Stimulated activated memory B cell treated with anti-CD40 and anti-IgM and Interleukin-4, amounts not matched to agents 10 μg/mL and 1 μg/mL and 100 μg/mL, for 72 hours (primary cell): ENCODE results near the gene TSC1.
A peak's percentile ranks its signal among the peaks of the same experiment; 100 is the strongest.

Experiments used
- ATAC-seq: fragments of 150-1000 bp; cut with Tn5 transposase; 2 replicates; pipeline ENCODE4 v1.10.0; 2021
- H3K27ac Mint-ChIP-seq: one replicate; pipeline ENCODE4 v1.8.0; 2022; ENCODE audit warnings: mild to moderate bottlenecking, mixed read lengths
- H3K27me3 Mint-ChIP-seq: one replicate; pipeline ENCODE4 v1.8.0; 2022; ENCODE audit warnings: mixed read lengths
- H3K36me3 Mint-ChIP-seq: one replicate; pipeline ENCODE4 v1.8.0; 2022; ENCODE audit warnings: mixed read lengths
- H3K4me1 Mint-ChIP-seq: one replicate; pipeline ENCODE4 v1.8.0; 2022; ENCODE audit warnings: mixed read lengths
- H3K4me3 Mint-ChIP-seq: one replicate; pipeline ENCODE4 v1.8.0; 2022; ENCODE audit warnings: mild to moderate bottlenecking, moderate library complexity, mixed read lengths
- H3K9me3 Mint-ChIP-seq: one replicate; pipeline ENCODE4 v1.8.0; 2022; ENCODE audit warnings: mixed read lengths

Gene TSC1

DNA sequence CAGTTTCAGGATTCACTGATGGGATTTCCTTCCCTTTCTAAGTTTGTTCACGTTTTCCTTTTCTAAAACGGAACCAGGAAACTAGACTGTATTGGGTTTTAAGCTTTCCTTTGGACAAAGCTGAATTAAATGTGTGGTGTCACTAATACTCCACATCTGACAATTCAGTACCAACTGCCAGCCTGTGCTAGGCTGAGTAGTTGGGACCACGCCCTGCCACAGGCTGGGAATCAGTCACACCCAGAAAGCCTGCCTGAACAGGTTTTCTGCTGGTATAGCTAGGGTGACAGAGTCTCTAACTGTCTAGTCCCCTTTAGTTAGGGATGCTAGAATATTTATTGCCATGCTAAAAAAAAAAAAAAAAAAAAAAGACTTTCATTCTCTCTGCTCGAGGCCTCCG, 50.1 kb downstream of the TSC1 start:
- no peak overlapping the region for H3K4me3 Mint-ChIP-seq
- H3K9me3 Mint-ChIP-seq: no peaks in the 10 kb centered on the region
- no peak for ATAC-seq
- no peaks in the 10 kb centered on the region for H3K4me1 Mint-ChIP-seq
- no peaks in the 10 kb centered on the region for H3K27me3 Mint-ChIP-seq
- peaks cover 45% of the 10 kb centered on the region for H3K36me3 Mint-ChIP-seq
- H3K27ac Mint-ChIP-seq: no peak overlapping the region

DNA sequence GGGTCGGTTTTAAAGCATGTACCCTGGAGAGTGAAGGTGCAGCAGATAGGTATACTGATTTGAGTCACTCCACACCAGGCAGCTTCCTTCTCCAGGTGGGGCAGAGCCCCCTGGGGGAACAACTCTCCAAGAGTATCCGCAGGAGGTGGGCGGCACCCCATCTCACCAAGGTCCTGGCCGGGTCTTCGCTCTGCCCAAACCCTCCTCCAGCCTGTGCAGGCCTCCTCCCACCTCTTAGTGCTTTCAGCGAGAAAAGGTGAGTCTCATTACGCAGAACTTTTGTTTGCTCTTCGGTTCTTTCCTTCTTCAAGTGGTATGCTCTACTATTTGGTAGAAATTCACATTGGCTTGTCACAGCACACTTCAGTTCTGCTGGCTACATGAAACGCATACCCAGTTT, 52.0 kb downstream of the TSC1 start:
- no peak for ATAC-seq
- Mint-ChIP-seq H3K4me1 (peaks cover 19% of the 10 kb centered on the region), H3K27ac (peak overlapping the region; percentile 65), H3K27me3 (no peaks in the 10 kb centered on the region), H3K9me3 (no peaks in the 10 kb centered on the region), H3K36me3 (peaks cover 35% of the 10 kb centered on the region), H3K4me3 (no peak overlapping the region)

DNA sequence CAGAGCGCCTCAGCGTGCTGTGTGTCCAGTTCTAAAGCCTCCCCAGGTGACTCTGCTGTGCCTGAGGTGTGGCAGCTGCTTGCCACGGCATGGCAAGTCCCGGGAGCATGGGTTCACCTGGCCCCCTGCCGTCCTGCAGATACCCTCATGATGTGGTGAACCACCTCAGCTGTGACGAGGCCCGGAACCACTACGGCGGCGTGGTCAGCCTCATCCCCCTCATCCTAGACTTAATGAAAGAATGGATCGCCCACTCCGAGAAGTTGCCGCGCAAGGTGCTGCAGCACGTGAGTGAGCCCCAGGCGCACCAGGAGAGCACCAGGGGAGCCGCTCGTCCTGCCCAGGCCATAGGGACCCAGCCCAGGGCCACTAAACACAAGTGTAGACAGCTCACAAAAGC, 56.3 kb downstream of the TSC1 start:
- Mint-ChIP-seq H3K9me3 (no peaks in the 10 kb centered on the region), H3K27ac (peak overlapping the region; percentile 89)

DNA sequence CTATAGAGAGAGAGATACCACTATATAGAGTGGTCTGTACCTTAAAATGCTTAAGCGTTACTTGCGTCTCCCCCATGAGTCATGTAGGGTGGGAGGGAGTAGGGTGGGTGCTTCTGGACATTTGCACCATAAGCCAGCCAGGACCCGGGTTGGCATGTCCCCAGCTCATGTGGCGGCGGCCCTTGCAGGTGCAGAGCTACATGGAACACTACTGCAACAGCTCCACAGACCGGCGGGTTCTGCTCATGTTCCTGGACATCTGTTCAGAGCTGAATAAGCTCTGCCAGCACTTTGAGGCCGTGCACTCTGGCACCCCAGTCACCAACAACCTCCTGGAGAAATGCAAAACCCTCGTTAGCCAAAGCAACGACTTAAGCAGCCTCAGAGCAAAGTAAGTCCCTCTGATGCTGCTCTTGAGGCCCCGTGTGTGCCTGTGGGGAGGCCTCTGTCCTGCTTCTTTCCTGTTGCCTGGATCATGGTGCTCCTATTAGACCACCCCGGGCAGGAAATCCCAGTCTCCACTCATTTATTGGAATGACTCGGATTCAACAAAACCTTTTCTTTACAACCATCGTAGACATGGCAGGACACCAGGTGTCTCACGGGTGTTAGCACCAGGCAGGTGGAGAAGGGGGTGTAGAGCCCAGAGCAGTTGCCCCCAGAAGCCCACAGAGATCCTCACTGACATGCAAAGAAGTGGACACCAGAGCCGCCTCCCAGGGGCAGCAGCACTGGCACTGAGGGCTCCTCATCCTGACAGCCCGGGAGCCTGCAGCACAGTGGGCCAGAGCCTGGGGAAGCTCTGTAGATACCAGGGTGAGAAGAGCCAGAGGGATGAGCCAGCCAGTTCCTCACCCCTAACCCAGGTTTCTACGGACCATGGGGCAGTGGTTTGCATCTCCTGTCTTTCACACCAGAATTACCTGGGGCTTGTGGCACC, 57.0 kb downstream of the TSC1 start:
- Mint-ChIP-seq H3K36me3 (peaks cover under 1% of the 10 kb centered on the region), H3K9me3 (no peaks in the 10 kb centered on the region), H3K4me1 (peaks cover 33% of the 10 kb centered on the region), H3K4me3 (no peak overlapping the region), H3K27me3 (no peaks in the 10 kb centered on the region), H3K27ac (peak overlapping the region; percentile 89)
- no peak for ATAC-seq

More for the DNA sequence above, 56.3 kb downstream of the TSC1 start:
- Mint-ChIP-seq H3K27me3 (no peaks in the 10 kb centered on the region), H3K36me3 (peaks cover 8% of the 10 kb centered on the region), H3K4me3 (peak overlapping the region; percentile 9), H3K4me1 (peaks cover 26% of the 10 kb centered on the region)
- ATAC-seq: peak; percentile 25

DNA sequence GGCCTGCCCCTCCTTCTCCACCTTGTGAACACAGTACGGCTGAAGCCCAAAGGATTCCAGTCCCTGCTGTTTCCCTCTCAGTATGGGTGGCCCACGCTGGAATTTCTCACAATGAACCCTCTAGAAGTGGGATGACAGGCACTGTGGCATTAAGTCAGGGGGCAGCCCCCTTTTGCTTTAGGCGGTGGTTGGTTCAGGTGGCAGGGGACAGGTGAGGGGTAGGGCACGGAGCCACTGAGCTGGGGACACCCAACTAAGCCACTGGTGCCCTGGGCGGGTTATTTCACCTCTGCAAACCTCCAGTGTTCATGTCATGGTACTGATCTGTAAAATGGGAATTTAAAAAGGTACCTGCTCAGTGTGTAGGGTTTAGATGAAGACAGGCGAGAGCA, 58.1 kb downstream of the TSC1 start:
- Mint-ChIP-seq H3K4me1 (peaks cover 33% of the 10 kb centered on the region), H3K36me3 (no peaks in the 10 kb centered on the region), H3K27me3 (no peaks in the 10 kb centered on the region), H3K4me3 (no peak overlapping the region), H3K9me3 (no peaks in the 10 kb centered on the region), H3K27ac (no peak overlapping the region)
- no peak for ATAC-seq

DNA sequence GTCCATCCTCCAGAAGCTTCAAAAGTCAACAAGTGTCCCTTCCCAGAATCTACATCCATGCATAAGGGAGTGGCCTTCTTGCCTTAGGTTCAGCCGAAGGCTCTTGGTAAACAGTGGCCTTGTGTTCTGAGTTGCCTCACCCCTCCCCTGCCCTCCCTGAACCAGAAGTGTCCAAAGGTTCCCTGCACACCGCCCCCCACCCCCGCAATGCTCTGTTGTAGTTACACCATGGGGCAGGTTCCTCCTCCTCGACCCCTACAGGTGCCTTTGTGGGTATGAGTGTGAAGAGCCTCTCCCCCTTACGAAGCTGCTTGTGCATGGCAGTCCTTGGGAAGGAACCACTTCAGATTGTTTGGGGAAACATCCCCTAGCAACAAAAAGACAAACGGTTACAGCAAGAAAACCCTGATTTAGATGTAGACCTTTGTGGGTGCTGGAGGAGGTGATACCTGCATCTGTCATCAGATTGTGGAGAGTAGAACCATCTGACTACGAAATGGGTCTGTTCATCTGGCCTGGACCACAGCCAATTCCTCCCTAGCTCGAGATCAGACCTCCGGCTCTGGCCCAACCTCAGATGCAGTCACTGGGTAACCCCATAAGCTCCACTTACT, 58.6 kb downstream of the TSC1 start:
- Mint-ChIP-seq H3K4me1 (peaks cover 33% of the 10 kb centered on the region), H3K9me3 (no peaks in the 10 kb centered on the region), H3K27me3 (no peaks in the 10 kb centered on the region), H3K27ac (no peak overlapping the region), H3K36me3 (no peaks in the 10 kb centered on the region), H3K4me3 (no peak overlapping the region)
- no peak for ATAC-seq

DNA sequence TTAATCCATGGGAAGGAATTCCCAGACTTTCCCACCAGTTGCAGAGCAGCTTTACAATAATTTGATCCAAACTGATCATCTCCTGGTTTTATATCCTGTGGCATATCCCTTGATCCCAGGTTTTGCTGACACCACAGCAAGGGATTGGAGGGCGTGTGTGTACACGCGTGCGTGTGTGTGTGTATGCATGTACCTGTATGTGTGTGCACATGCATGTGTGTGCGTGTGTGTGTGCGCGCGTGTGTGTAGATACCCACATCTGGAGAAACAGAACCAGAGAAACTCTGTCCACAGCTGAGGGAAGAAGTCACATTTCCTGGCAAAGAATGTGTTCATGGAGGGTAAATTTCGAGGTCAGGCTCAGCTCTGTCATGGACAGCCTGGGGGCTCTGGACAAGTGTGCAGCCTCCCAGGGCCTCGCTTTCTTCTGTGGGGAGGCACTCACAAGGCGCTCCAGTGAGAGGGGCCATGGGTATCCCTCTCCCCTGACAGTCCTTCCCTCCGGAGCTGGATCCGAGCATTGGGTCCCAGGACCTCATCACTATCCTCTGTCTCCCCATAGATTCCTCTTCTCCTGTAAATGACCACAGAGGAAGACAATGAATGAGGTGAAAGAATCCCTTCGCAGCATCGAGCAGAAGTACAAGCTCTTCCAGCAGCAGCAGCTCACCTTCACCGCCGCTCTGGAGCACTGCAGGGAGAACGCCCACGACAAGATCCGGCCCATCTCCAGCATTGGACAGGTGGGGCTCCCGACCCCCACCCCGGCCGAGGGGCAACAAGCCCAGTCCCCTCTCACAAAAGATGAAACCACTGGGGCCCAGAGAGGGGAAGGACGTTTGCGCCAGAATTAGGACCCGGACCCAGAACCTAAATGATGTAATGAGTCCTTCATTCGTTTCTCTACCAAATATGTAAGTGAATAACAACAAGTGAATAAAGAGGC, 60.8 kb downstream of the TSC1 start:
- Mint-ChIP-seq H3K4me3 (no peak overlapping the region), H3K27me3 (no peaks in the 10 kb centered on the region), H3K27ac (peak overlapping the region; percentile 58), H3K9me3 (no peaks in the 10 kb centered on the region), H3K4me1 (peaks cover 45% of the 10 kb centered on the region), H3K36me3 (no peaks in the 10 kb centered on the region)
- no peak for ATAC-seq

DNA sequence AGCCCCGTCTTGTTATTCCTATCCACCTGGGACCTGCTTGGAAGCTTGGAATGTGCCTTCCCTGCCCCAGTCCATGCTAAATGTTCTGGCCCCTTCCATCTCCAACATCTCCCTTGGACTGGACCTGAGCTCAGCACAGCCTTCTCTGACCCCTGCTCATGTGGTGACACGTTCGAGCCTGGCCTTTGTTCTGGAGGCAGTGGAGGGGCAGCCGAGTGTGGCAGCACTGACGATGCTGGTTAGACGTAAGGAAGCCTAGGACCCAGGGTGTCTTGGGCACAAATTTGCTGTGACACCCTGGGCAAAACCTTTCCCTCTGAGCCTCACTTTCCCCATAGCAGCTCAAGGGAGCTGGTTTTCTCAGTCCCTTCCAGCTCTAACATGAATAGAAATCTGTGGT, 61.8 kb downstream of the TSC1 start:
- Mint-ChIP-seq H3K27me3 (no peaks in the 10 kb centered on the region), H3K27ac (peak overlapping the region; percentile 58), H3K36me3 (no peaks in the 10 kb centered on the region), H3K9me3 (no peaks in the 10 kb centered on the region), H3K4me3 (no peak overlapping the region), H3K4me1 (peaks cover 35% of the 10 kb centered on the region)
- ATAC-seq: no peak

DNA sequence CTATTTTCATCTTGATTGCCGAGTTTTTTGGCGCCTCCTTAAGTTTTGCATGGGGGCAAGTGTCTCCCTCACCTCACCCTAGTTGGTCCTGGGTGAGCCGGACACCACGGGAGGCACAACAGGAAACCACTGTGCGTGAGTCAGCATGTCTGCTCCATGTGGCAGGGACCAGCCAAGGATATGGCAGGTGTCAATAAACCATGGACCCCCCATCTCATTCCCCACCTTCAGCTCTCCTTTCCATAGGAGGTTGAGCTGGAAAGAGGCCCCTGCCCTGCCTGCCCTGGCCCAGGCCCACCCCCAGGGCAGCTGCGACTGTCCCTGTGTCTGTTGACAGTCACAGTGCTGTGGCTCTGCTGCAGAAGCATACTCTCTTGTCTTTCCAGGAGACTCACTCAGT, 62.6 kb downstream of the TSC1 start:
- Mint-ChIP-seq H3K4me3 (no peak overlapping the region), H3K36me3 (no peaks in the 10 kb centered on the region), H3K9me3 (no peaks in the 10 kb centered on the region), H3K4me1 (peaks cover 39% of the 10 kb centered on the region), H3K27ac (peak overlapping the region; percentile 58), H3K27me3 (no peaks in the 10 kb centered on the region)
- ATAC-seq: no peak

DNA sequence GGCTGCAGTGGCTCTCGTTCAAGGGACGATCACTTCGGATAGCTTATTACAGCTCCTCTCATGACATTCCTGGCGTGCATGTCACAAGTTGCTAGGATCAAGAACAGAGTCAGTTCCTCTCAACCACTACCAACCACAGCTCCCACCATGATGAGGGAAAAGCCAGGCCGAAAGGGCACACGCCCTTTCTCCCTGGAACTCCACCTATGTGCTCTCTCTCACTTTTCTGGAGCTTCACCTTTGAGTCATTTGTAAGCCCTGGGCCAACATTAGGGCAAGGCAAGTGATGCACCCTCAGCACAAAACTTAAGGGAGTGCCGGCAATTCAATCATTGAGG, 64.1 kb downstream of the TSC1 start:
- Mint-ChIP-seq H3K27ac (peak overlapping the region; percentile 74), H3K4me3 (no peak overlapping the region), H3K36me3 (no peaks in the 10 kb centered on the region), H3K9me3 (no peaks in the 10 kb centered on the region), H3K27me3 (no peaks in the 10 kb centered on the region), H3K4me1 (peaks cover 31% of the 10 kb centered on the region)
- no peak for ATAC-seq

DNA sequence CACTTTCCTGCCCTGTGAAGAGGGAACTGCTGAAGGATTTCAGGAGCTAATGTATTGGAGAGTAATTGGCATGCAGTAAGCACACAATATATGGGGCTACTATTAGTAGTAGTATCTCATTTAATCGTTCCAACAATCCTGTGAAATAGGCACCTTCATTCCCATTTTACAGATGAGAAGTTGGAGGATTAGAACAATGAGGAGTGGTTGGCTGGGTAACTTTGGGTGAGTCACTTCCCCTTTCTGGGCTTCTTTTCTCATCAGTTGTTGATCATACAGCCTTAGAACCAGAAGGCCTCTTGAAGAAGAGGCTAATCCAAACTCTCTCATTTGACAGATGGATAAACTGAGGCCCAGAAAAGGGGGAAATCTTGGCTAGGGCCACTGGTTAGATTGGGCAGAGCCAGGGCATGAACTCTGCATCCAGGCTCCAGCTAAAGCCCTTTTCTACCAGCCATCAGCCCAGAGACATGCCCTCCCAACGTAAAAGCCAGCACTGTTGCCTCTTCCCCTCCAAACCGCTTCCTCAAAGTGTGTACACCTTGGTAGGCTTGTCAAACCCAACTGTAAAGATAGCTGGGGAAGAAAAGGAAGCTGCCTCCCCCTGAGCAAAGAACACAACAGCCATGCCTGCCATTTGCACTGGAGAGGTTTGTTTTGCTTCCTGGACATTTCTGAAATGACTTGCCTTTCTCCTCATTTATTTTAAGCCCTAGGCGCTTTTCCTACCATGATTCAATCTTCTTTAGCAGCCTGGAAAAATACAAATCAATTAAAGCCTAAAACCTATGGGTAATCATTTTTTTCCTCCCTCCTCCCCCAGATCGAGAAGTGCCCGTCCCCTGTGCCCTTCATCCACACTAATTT, 64.7 kb downstream of the TSC1 start:
- ATAC-seq: no peak
- Mint-ChIP-seq H3K36me3 (no peaks in the 10 kb centered on the region), H3K4me3 (peak overlapping the region; percentile 78), H3K9me3 (no peaks in the 10 kb centered on the region), H3K27me3 (no peaks in the 10 kb centered on the region), H3K4me1 (peaks cover 31% of the 10 kb centered on the region), H3K27ac (peak overlapping the region; percentile 74)

DNA sequence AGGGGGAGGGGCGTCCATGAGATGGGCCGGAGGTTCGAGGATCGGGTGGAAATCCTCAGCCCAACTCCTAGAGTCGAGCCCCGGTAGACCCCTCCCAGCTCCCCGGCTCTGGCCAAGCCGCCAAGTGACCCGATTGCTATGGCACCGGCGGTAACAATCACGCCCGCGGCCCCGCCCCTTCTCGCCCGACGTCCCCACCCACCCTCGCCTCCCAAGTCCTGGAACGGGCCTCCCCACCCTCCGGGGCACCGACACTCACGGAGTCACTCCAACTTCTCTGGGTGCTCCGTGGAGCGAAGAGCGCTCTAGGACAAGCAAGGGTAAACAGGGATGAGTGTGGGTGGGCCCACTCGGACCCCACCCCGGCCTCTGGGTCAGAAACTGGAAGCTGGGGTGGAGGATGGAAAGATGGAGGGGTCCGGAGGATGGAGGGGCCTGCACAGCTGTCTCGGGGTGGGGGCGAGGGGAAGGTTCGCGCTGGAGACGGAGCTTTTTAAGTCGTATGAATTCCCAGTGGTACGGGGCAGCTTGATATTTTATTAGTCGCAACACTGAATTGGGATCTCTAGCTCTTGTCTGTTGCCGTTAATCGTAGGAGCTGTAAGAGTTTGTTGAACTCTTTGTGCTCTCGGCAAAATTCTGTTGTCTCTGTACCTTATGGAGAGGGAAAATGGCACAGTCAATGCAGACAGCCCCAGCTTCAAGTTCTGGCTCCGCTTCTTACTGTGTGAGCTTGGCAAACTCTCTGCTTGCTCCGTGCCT, 65.5 kb downstream of the TSC1 start, which contains the start of gene SPACA9:
SPACA9 (plus strand) TSS at position 204 of the 762 bp plus-strand sequence. CDS start 5,050 bp downstream, outside the sequence.
- H3K9me3 Mint-ChIP-seq: no peaks in the 10 kb centered on the region
- no peaks in the 10 kb centered on the region for H3K36me3 Mint-ChIP-seq
- no peaks in the 10 kb centered on the region for H3K27me3 Mint-ChIP-seq
- H3K4me1 Mint-ChIP-seq: peaks cover 31% of the 10 kb centered on the region
- peak; percentile 62 for ATAC-seq
- peak within 1 kb of the TSS; percentile 74 for H3K27ac Mint-ChIP-seq
- peak within 1 kb of the TSS; percentile 78 for H3K4me3 Mint-ChIP-seq

DNA sequence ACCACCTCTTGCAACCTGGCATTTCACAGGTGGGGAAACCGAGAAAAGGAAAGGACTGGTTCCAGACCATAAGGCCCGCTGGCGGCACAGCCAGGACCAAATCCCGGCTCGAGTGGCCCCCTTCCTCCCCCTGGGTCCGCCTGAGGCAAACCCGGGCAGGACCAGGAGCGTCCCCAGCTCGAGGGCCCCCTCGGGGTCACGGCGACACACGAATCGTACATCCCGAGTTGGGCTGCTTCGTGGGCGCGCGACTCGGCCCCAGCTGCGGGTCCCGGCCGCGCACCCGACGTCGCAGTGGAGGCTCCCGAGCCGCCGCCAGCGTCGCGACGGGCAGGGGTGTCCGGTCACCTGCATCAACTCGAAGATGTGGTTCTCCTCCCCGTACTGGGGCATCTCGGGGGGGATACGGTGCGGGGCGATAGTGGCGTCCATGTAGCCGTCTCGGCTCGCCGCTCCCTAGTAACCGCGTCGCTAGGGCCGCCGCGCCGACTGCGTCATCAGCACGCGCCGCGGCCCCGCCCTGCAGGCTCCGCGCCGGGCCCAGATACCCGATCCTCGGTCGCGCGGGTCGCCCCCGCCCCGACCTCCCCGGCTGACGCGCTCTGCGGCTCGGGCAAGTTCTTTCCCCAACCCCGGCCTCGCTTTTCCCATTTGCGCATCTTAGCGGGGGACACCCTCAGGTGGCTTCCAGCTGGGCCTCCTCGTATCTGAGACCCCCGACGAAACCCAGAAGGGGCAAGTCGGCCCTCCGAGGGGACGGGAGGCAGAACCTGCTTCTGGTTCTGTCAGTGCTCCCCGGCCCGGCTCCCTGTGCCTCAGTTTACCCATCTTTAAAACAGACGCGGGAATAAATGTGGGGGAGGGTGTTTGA, 66.4 kb downstream of the TSC1 start, which contains the start of gene AK8:
AK8 (minus strand) TSS at position 461 of the 871 bp plus-strand sequence; CDS start at position 432, 29 bp downstream.
- peak within 1 kb of the TSS; percentile 78 for H3K4me3 Mint-ChIP-seq

More for the DNA sequence above, 66.4 kb downstream of the TSC1 start, which contains the start of gene AK8:
- ATAC-seq: peak; percentile 87
- Mint-ChIP-seq H3K27ac (peak within 1 kb of the TSS; percentile 74), H3K4me1 (peaks cover 37% of the 10 kb centered on the region), H3K9me3 (no peaks in the 10 kb centered on the region), H3K27me3 (no peaks in the 10 kb centered on the region), H3K36me3 (no peaks in the 10 kb centered on the region)
